GM18505 (cell line): Measurements from ENCODE around the gene NLRP1.

Source experiments
- ATAC-seq: cut with Tn5 transposase; IDR thresholded peaks from one replicate; pipeline ENCODE4 v1.9.1; 2021; ENCODE audit not compliant: unreplicated experiment
- POLR2A ChIP-seq: IDR thresholded peaks from 4 replicates; pipeline ENCODE4 v1.6.1; 2011; ENCODE audit warnings: borderline replicate concordance; ENCODE audit not compliant: insufficient read depth, insufficient read length; ENCODE audit errors: extremely low read depth

NLRP1 gene

DNA sequence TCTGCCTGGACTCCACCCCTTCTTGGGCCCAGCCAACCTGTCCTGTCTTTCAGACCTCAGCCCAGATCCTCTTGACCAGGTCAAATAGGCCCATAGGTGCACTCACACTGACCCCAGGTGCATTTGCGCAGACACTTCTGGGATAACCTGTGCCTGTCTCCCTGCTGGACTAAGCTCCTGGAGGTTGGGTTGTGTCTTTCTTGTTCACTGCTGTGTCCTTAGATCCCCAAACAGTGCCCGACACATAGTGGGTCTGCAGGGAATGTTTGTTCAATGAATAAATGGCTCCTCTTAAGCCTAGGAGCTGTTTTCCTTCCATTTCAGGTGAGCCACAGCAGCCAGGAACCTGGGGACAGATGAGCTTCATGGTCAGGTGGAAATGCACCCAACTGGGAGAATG, 48.9 kb downstream of the NLRP1 start:
- ATAC-seq: no peak
- no peak for TF ChIP-seq POLR2A

DNA sequence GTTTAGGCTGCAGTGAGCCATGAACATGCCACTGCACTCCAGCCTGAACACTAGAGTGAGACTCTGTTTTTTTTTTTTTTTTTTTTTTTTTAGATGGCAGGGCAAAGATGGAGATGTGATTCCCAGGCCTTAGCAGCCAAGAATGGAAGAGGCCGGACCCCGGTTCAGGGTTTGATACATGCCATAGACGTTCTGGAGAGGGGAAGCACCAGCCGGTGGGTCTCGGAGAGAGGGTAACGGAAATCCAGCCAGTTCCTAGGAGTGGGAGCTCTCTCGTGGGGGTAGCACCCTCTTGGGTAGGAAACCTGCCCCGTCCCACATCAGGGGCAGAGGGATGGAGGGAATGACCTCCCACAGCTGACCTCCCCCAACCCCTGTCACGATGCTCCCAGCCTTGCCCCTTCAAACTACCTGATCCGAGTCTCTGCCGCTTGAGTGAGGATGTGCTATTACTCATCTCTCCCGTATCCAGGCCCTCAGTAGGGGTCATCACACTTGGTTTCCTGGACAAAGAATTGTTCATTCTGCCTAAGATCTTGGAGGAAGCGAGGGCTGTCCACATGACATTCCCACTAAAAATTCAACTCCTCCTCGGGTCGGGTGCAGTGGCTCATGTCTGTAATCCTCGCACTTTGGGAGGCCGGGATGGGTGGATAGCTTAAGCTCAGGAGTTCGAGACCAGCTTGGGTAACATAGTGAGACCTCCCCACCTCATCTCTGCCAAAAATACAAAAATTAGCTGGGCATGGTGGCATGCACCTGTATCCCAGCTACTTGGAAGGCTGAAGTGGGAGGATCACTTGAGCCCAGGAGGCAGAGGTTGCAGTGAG, 50.6 kb downstream of the NLRP1 start:
- no peak for ATAC-seq
- no peak for TF ChIP-seq POLR2A

DNA sequence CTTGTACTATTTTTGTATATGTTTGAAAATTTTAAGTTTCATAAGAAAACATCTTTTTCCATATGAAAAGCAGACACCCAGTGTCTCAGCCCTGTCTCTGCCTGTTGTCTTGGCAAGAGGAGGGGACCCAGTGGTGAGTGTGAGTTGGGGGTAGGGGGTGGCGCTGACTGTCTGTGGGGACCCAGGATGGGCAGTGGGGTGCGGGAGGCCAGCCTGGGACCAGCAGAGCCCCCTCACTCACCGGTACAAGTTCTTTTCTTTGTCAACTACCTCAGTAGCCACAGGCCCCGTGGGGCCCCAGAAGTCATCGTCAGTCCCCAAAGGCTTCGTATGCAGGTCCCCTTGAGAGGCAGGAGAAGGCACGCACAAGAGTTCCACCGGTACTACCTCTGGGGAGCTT, 51.7 kb downstream of the NLRP1 start:
- no peak for TF ChIP-seq POLR2A
- no peak for ATAC-seq

DNA sequence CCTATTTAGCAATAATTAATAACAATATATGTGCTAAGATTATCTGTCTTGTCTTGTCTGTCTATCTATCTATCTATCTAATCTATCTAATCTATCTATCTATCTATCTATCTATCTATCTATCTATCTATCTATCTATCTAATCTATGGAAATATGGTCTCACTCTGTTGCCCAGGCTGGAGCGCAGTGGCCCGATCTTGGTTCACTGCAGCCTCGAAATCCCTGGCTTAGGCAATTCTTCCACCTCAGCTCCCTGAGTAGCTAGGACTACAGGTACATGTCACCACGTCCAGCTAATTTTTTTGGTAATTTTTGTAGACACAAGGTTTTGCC, 53.3 kb downstream of the NLRP1 start:
- no peak for TF ChIP-seq POLR2A
- no peak for ATAC-seq

DNA sequence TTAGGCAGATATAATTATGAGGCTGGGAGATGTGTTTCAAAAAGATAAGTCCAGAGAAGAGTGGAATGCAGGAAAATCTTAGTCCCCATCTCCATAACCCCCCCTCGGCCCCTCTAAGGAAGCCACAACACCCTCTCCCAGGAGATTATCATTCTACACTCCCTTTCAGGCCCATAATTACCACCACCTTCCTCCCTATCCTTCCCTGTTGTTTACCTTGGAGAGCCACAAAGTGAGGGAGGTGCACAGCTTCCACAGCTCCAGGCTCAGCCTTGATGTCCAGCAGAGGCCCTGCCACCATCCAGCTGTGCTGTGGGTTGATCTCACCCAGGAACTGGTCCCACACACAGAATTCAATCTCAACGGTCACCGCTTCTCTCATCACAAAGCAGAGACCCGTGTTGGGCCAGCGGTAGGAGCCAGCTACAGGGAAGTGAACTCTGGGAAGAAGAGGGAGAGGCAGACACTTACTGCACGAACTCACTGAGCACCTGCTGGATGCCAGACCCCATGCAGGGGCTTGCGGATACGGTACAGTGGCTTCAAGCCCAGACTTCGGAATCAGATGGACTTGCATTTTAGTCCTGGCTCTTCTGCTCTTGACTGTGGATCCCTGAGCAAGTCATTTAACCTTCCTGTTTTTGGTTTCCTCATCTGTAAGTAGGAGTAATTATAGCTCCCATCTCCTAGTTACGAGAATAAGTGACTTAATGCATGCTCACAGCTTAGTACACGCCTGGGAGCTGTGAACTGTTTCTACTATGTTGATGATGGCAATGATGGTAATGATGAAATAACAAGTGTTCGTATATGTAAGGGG, 53.8 kb downstream of the NLRP1 start:
- no peak for TF ChIP-seq POLR2A
- ATAC-seq: no peak

DNA sequence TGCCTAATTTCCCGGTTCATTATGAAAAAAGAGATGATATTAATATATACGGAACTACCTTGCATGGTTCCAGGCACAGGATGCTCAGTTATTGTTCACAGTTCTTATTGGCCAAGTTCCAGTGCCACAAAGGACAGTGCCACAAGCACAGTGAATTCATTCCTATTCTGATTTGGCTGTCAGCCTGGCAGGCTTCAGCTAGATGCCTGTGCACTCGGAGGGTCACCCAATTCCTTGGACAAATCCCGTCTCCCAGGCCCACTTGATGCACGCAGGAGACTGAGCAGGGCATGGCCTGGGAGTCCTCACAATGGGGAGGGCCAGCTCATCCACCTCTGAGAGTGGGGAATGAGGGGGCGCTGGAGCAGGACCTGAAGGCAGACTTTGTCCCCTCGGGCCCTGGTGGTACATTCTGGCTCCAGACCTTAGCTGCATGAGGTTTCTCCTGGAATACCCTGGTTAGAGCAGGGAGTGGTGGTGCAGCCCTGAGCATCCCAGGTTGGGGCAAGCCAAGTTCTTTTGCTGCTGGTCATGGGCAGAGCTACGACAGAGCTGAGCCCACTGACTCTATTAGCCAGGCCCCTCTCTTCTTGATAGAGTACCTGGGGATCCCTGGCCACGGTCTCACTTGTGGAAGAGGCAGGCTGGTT, 56.6 kb downstream of the NLRP1 start:
- no peak for ATAC-seq
- TF ChIP-seq POLR2A: no peak

DNA sequence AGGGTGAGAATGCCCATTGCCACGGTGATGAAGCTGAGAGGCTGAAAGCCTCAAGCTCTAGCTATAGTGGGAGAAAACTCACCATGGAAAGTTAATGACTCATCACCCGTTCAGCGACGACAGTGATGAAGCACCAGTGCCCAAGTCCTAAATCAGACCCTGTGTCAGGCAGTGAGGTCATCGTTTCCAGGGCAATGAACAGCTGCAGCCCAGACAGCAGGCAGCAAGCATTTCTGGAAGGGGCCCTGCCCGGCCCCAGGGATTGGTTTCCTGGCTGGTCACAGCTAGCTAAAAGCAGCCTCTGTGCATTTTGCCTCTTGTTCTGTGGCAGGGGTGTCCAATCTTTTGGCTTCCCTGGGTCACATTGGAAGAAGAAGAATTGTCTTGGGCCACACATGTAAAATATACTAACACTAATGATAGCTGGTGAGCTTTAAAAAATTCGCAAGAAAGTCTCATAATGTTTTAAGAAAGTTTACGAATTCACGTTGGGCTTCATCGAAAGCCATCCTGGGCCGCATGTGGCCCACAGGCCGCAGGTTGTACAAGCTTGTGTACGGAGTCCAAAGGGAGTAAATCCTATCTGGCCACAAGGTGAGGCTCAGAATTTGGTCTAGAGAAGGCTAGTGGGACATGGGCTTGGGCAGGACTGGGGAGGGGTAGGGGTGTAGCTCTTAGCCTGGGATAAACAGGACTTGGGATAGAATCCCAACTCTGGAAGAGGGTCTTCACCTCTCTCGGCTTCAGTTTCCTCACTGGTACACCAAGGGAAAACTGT, 57.3 kb downstream of the NLRP1 start:
- no peak for ATAC-seq
- no peak for TF ChIP-seq POLR2A

DNA sequence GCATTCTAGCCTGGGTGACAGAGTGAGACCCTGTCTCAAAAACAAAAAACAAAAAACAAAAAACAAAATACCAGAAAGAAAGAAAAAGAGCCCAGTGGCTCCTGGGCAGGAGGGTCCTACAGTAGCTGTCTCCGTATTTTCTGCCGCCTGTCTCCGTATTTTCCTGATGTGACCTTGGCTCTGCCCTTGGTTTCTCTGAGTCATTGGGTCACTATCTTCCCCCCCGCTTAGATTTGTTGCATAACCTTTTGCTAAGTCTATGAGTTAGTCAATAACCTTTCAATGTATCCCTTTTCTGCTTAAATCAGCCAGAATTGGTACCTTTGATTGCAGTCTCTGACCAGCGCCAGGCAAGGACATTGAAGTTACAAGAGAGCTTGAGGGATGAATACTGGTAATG, 61.1 kb downstream of the NLRP1 start:
- TF ChIP-seq POLR2A: no peak
- ATAC-seq: no peak

DNA sequence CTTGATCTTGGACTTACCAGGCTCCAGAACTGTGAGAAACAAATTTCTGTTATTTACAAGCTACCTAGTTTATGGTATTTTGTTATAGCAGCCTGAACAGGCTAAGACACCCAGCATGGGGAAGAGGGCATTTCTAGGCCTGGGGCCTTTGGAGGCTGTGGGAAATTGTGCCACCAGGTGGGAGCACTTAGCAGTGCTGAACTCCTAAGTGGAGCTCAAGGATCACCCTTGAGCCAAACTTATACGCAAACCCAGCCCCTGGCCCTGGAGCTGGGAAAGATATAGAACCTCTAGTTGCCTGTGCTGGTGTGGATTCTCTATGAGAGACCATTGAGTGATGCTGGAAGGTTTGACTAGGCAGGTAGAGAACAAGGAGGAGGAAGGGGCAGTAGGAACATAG, 61.8 kb downstream of the NLRP1 start:
- no peak for ATAC-seq
- TF ChIP-seq POLR2A: no peak

DNA sequence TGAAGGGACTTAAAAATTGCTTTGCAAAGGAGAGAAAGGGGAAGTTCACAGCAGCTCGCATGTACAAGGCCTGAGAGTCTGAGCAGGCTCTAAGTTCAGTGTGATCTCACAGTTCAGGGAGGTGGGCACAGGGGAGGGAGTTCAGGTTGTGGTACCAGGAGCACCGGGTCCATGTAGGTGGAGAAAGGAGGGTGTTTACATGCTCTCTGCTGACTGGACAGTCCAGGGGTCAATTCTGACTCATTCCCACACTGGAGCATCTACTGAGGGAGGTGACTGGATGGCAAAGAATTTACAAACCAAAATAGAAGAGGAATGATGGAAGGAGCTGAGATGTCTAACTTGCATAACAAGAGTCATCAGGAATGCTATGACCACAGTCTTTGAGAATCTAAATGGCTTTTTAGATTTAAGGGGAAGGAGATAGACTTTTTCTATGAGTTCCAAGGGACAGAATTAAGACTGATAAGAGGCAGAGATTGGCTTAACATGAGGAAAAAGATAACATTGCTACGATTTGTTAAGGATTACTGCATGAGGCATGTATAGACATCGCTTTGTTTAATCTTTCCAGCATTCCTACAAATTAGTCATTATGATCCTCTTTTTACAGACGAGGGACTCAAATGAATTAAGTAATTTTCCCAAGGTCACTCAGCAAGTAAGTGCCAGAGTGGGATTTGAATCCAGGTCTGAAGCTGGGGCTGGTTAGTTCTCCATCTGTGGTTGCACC, 68.1 kb downstream of the NLRP1 start:
- no peak for ATAC-seq
- TF ChIP-seq POLR2A: no peak

DNA sequence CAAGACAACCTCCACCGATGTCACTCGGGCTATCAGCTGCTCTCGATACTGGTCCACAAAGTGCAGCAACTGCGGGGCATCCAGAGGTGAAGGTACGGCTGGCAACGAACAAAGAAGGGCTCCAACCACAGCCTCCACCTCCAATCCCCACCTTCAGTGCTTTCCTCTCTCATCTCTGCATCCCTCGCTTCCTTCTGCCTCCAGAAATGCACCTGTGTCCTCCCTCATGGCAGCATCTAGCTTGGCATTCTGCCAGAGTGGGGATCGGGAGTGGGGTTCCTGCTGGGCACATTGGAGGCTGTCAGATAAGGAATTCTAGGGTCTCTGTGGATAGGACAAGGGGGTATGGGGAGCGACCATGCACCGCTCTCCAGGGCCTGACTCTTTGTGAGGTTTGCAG, 69.3 kb downstream of the NLRP1 start:
- TF ChIP-seq POLR2A: no peak
- ATAC-seq: no peak

DNA sequence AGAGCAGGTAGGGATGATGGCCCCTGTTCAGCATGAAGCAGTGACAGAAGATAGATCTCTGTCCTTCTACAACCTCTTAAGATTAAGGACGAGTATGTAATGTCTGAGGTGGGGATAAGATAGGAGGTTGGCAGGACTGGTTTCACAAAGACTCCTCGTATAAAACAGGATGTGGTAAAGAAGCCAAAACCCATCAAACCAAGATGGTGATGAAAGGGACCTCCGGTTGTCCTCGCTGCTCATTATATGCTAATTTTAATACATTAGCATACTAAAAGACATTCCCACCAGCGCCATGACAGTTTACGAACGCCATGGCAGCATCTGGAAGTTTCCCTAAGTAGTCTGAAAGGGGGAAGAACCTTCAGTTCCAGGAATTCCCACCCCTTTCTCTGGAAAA, 70.7 kb downstream of the NLRP1 start:
- TF ChIP-seq POLR2A: no peak
- no peak for ATAC-seq

DNA sequence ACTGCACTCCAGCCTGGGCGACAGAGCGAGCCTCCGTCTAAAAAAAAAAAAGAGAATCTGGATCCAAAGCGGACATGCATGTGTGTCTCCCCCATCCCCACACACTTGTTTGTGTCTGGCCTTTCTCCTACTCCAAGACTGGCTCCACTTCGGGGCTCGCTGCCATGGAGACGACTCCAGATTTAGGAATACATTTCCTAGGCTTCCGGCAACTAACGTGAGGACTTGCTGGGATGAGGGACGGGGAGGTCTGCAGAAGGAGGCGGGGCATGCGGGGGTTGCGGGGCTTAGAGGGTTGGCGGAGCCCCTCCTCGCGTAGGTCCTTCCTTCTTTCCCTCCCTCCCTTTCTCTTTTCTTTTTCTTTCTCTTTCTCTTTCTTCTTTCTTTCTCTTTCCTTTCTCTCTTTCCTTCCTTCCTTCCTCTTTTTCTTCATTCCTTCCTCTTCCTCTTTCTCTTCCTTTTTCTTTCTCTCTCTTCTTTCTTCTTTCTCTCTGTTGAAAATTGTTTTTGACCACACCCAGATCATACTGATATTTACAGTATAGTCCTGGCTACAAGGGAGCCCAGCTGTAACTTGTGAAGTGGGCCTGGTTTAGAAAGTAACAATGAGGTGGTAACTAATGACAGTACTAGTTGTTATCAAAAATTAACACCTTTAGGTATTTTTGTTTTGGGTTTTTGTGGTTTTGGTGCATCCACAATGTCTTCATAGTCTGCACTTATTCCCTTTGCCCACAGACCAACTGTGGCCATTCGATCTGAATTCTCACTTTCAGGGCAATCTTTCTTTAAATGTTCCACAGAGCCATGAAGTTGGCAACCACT, 72.7 kb downstream of the NLRP1 start:
- TF ChIP-seq POLR2A: no peak
- no peak for ATAC-seq

DNA sequence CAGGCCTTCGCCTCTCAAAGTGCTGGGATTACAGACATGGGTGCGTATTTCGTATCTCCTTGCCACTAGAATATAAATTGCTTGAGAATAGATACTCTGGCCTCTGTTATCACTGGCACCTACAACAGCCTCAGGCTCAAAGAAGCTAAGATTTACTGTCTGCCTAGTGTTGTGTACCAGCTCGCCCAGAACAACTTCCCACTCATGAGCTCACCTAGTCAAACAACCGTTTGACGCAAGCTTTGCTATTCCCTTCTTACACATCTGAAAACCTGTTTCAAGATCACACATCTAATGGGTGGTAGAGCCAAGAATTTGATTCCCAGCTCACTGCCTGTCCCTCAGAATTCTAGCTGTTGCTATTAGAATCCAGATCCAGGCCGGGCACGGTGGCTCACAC, 73.5 kb downstream of the NLRP1 start:
- no peak for ATAC-seq

More for the DNA sequence above, 73.5 kb downstream of the NLRP1 start:
- no peak for TF ChIP-seq POLR2A
